ENCODE results near the gene DEPP1. TPM values are rescaled to one million over a fixed set of nuclear protein-coding genes. Genes with fewer than 3 reads are reported as not detected.

Gene DEPP1
- total and polyA plus RNA-seq, 10 of the 15 experiments (the other 5 are each of a cell fraction or from before 2014, with no cell fraction given) = 1.7 to 12.1 (median 7.3) TPM

DNA sequence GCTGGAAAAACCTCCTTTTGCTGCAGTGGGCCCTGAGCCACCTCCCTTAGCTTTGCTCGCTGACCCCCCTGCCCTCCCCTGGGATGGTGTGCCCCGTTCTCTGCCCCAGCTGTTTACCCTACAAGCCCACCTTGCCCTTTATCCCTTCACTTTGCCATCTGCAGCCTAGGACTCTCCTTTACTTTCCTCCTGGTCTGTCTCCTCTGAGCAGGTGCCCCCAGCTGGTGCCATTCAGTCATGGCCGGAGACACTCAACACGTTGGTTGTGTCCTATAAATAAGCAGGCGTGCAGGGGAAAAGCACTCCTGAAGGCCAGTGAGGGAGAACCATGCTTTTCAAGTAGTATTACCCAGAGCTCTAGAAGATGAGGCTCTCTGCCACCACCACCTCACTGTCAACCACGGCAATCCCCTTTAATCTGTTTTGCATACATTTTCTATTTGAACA lies 12.9 kb downstream of the DEPP1 start (continued):
- TF ChIP-seq E2F4 (IDR thresholded peaks at IDR 0.05; ENCODE audit: low read depth, low read length) (no peak), CTCF (IDR thresholded peaks at IDR 0.05 in 2 of 3, conservative IDR thresholded peaks at IDR 0.05 in 1 of 3; ENCODE audit: control insufficient read depth in 2 of 3, extremely low read depth in 1 of 3, insufficient read depth in 1 of 3, low read depth in 3 of 3, low read length in 3 of 3) (0 out of 6 replicates have a peak, but pooled peaks of 2 of the 3 experiments have one; percentile 7 to 8), USF1 (IDR thresholded peaks at IDR 0.05; ENCODE audit: borderline replicate concordance, extremely low read length, insufficient read depth, low read depth, low read length) (no peak), ZNF24 (IDR thresholded peaks at IDR 0.05) (no peak), HDAC2 (IDR thresholded peaks at IDR 0.05) (no peak), NR2C1 (IDR thresholded peaks at IDR 0.05) (no peak), ZNF217 (IDR thresholded peaks at IDR 0.05) (no peak), MXI1 (IDR thresholded peaks at IDR 0.05; ENCODE audit: low read depth, low read length) (no peak), BHLHE40 (IDR thresholded peaks at IDR 0.05; ENCODE audit: borderline replicate concordance in 1 of 2, low read depth in 2 of 2, low read length in 1 of 2) (peak in 1 of 2 experiments; percentile 31; a peak in 2 of 4 replicates)
